Measurements from ENCODE around the gene METTL24.

METTL24 gene

DNA sequence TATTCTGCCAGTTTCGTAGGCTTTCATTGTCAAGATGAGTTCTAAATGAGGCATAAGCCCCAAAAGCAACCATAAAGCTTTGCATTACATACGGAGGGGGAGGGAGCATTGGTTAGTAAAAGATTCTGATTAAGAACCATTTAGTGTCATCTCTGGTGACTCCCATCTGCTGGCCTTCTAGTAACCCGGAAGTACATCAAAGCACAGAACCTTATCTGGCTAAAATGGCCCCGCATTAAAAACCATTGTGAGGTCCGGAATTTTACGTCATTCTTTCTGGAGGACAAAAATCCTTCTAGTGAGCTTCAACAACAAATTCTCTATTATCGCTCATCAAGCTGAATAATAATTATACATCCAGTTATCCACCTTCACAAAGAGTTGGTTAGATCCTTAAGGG lies 37.8 kb downstream of the METTL24 start:
- TF ChIP-seq, protein P1, sequence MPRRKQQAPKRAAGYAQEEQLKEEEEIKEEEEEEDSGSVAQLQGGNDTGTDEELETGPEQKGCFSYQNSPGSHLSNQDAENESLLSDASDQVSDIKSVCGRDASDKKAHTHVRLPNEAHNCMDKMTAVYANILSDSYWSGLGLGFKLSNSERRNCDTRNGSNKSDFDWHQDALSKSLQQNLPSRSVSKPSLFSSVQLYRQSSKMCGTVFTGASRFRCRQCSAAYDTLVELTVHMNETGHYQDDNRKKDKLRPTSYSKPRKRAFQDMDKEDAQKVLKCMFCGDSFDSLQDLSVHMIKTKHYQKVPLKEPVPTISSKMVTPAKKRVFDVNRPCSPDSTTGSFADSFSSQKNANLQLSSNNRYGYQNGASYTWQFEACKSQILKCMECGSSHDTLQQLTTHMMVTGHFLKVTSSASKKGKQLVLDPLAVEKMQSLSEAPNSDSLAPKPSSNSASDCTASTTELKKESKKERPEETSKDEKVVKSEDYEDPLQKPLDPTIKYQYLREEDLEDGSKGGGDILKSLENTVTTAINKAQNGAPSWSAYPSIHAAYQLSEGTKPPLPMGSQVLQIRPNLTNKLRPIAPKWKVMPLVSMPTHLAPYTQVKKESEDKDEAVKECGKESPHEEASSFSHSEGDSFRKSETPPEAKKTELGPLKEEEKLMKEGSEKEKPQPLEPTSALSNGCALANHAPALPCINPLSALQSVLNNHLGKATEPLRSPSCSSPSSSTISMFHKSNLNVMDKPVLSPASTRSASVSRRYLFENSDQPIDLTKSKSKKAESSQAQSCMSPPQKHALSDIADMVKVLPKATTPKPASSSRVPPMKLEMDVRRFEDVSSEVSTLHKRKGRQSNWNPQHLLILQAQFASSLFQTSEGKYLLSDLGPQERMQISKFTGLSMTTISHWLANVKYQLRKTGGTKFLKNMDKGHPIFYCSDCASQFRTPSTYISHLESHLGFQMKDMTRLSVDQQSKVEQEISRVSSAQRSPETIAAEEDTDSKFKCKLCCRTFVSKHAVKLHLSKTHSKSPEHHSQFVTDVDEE (CRISPR knock-in tag; IDR thresholded peaks at IDR 0.05) = no peak
- TF ChIP-seq GLIS3 (CRISPR knock-in tag; IDR thresholded peaks at IDR 0.05) (no peak), ZNF8 (CRISPR knock-in tag; IDR thresholded peaks at IDR 0.05) (no peak), ISL1 (CRISPR knock-in tag; IDR thresholded peaks at IDR 0.05) (no peak)
- TF ChIP-seq, protein P2, sequence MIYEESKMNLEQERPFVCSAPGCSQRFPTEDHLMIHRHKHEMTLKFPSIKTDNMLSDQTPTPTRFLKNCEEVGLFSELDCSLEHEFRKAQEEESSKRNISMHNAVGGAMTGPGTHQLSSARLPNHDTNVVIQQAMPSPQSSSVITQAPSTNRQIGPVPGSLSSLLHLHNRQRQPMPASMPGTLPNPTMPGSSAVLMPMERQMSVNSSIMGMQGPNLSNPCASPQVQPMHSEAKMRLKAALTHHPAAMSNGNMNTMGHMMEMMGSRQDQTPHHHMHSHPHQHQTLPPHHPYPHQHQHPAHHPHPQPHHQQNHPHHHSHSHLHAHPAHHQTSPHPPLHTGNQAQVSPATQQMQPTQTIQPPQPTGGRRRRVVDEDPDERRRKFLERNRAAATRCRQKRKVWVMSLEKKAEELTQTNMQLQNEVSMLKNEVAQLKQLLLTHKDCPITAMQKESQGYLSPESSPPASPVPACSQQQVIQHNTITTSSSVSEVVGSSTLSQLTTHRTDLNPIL (CRISPR knock-in tag; IDR thresholded peaks at IDR 0.05; ENCODE audit: low read depth) = no peak
- no peak for ATAC-seq

DNA sequence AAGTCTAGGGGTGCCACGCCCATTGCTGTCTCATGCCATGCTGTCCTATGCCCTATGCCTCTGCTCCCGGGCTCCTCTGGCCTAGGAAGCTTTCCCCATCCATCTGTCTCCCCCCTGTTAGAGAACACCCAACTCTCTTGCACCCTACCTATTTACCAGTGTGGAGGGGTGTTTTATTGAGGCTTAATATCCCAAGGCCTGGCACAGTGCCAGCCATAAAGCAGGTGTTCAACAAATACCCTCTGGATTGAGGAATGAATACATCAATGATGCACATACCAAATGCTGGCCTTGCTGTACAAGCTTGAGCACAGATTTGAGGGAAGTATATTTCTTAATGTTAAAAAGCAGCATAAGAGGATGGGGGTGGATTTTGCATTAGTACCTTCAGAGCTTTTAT lies 38.3 kb downstream of the METTL24 start:
- TF ChIP-seq OSR1 (CRISPR knock-in tag; IDR thresholded peaks at IDR 0.05) (no peak), PPARA (CRISPR knock-in tag; IDR thresholded peaks at IDR 0.05; ENCODE audit: borderline replicate concordance) (no peak), ARNTL (CRISPR knock-in tag; IDR thresholded peaks at IDR 0.05; ENCODE audit: borderline replicate concordance, low read depth) (no peak), ZNF565 (CRISPR knock-in tag; conservative IDR thresholded peaks at IDR 0.05; ENCODE audit: low read depth) (no peak), SNAI2 (CRISPR knock-in tag; IDR thresholded peaks at IDR 0.05) (no peak), ZFP3 (CRISPR knock-in tag; IDR thresholded peaks at IDR 0.05) (no peak)
- TF ChIP-seq, protein P2 (CRISPR knock-in tag; IDR thresholded peaks at IDR 0.05; ENCODE audit: low read depth) = no peak
- TF ChIP-seq, protein P1 (CRISPR knock-in tag; IDR thresholded peaks at IDR 0.05) = no peak
- no peak for ATAC-seq

DNA sequence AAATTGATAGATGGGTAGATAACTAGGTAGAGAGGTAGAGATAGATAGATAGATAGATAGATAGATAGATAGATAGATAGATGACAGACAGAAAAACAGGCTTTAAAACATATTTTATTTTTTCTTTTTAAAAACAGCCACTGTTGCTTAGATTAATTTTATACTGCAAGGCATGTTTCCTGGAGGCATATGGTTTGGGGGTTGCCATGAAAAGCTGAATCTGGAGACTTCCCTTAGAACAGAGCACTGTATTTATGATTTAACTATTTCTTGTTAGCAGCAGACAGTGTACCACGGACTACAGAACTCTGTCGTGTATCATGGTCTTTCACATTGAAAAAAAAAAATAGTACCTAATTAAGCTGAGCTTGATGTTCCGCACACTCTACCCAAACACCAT lies 38.8 kb downstream of the METTL24 start:
- ATAC-seq = no peak
- TF ChIP-seq, protein P1 (CRISPR knock-in tag; IDR thresholded peaks at IDR 0.05) = no peak
- no peak for TF ChIP-seq ESRRG (CRISPR knock-in tag; IDR thresholded peaks at IDR 0.05)
- no peak for TF ChIP-seq ZNF8 (CRISPR knock-in tag; IDR thresholded peaks at IDR 0.05)
- TF ChIP-seq GLIS3 (CRISPR knock-in tag; IDR thresholded peaks at IDR 0.05) = no peak
- no peak for TF ChIP-seq BACH2 (CRISPR knock-in tag; IDR thresholded peaks at IDR 0.05; ENCODE audit: borderline replicate concordance)
- TF ChIP-seq ZNF70 (CRISPR knock-in tag; IDR thresholded peaks at IDR 0.05) = no peak

DNA sequence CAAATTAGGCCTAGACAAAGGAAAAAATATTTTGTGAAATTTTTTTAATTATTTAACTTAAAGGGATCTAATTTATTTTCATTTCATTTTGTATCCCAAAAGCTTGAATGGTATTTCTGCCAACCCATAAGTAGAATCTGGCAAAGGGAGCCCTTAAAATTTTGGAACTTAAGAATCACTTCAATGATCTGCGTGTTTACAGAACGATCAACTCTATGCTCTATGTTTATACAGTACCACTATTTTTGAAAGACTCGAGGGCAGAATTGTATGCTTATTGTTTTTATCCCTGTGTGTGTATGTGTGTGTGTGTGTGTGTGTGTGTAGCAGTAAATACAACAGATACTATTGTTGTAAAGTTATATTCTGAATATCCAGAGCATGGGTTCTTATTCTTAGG lies 39.2 kb downstream of the METTL24 start:
- ATAC-seq = no peak
- TF ChIP-seq TCF4 (CRISPR knock-in tag; IDR thresholded peaks at IDR 0.05; ENCODE audit: borderline replicate concordance) = no peak
- TF ChIP-seq ZFP3 (CRISPR knock-in tag; IDR thresholded peaks at IDR 0.05) = no peak
- TF ChIP-seq OSR1 (CRISPR knock-in tag; IDR thresholded peaks at IDR 0.05) = no peak
- TF ChIP-seq, protein P1 (CRISPR knock-in tag; IDR thresholded peaks at IDR 0.05) = no peak
- TF ChIP-seq ZFP30 (CRISPR knock-in tag; IDR thresholded peaks at IDR 0.05) = no peak
- no peak for TF ChIP-seq PPARA (CRISPR knock-in tag; IDR thresholded peaks at IDR 0.05; ENCODE audit: borderline replicate concordance)
- TF ChIP-seq SNAI2 (CRISPR knock-in tag; IDR thresholded peaks at IDR 0.05) = no peak
- no peak for TF ChIP-seq BACH2 (CRISPR knock-in tag; IDR thresholded peaks at IDR 0.05; ENCODE audit: borderline replicate concordance)
- TF ChIP-seq TOX (CRISPR knock-in tag; IDR thresholded peaks at IDR 0.05; ENCODE audit: borderline replicate concordance) = no peak
- TF ChIP-seq, protein P3, sequence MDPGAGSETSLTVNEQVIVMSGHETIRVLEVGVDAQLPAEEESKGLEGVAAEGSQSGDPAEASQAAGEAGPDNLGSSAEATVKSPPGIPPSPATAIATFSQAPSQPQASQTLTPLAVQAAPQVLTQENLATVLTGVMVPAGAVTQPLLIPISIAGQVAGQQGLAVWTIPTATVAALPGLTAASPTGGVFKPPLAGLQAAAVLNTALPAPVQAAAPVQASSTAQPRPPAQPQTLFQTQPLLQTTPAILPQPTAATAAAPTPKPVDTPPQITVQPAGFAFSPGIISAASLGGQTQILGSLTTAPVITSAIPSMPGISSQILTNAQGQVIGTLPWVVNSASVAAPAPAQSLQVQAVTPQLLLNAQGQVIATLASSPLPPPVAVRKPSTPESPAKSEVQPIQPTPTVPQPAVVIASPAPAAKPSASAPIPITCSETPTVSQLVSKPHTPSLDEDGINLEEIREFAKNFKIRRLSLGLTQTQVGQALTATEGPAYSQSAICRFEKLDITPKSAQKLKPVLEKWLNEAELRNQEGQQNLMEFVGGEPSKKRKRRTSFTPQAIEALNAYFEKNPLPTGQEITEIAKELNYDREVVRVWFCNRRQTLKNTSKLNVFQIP (CRISPR knock-in tag; IDR thresholded peaks at IDR 0.05; ENCODE audit: borderline replicate concordance, low read depth) = no peak
- no peak for TF ChIP-seq ZNF8 (CRISPR knock-in tag; IDR thresholded peaks at IDR 0.05)
- TF ChIP-seq CSDC2 (CRISPR knock-in tag; IDR thresholded peaks at IDR 0.05) = no peak
- TF ChIP-seq ZNF70 (CRISPR knock-in tag; IDR thresholded peaks at IDR 0.05) = no peak
- no peak for TF ChIP-seq ZNF565 (CRISPR knock-in tag; conservative IDR thresholded peaks at IDR 0.05; ENCODE audit: low read depth)

Data from SK-N-SH treated with all-trans-retinoic acid at 6 μM for 48 hours (cell line).